Esophagus (tissue), 2 donors: ENCODE data around the gene DENND1B. TPM values are rescaled to one million over a fixed set of nuclear protein-coding genes. Genes with fewer than 3 reads are reported as not detected.

Experiments used
- H3K27ac ChIP-seq, 2 donors: one replicate each; pipeline ENCODE4 v1.5.1; 2013; ENCODE audit warnings: low read depth in 2 of 2, mild to moderate bottlenecking in 2 of 2, inconsistent platforms in 1 of 2, low read length in 1 of 2, moderate library complexity in 1 of 2
- H3K27me3 ChIP-seq, 2 donors: one replicate each; pipeline ENCODE4 v1.6.1; 2013; ENCODE audit warnings: low read length in 2 of 2, control low read depth in 1 of 2, mild to moderate bottlenecking in 1 of 2; ENCODE audit not compliant: insufficient read depth in 2 of 2, control insufficient read depth in 1 of 2
- H3K36me3 ChIP-seq, 2 donors: one replicate each; pipeline ENCODE4 v1.6.1; 2013; ENCODE audit warnings: low read length in 1 of 2; ENCODE audit not compliant: control insufficient read depth in 2 of 2, insufficient read depth in 2 of 2
- H3K4me1 ChIP-seq, 2 donors: one replicate each; pipeline ENCODE4 v1.6.1; 2013; ENCODE audit warnings: low read length in 1 of 2; ENCODE audit not compliant: control insufficient read depth in 2 of 2, insufficient read depth in 2 of 2
- H3K4me3 ChIP-seq, 2 donors: one replicate each; pipeline ENCODE4 v1.5.1; 2013; ENCODE audit warnings: low read length in 2 of 2, mild to moderate bottlenecking in 2 of 2, low read depth in 1 of 2, moderate library complexity in 1 of 2
- H3K9me3 ChIP-seq, 2 donors: one replicate each; pipeline ENCODE4 v1.6.1; 2013; ENCODE audit warnings: mild to moderate bottlenecking in 2 of 2, low read depth in 1 of 2, low read length in 1 of 2, moderate library complexity in 1 of 2; ENCODE audit not compliant: control insufficient read depth in 2 of 2, insufficient read depth in 1 of 2
- WGBS, 2 donors: extraction: QIAGEN DNeasy Blood & Tissue Kit; methylation state at CpG; one replicate each; pipeline ENCODE4 v1.1.7; 2013; 5-methylcytosine and 5-hydroxymethylcytosine counted together
- polyA plus RNA-seq, 2 donors: library from polyadenylated mRNA; stranded (reverse); fragments of 200-250 nt; gene quantifications; one replicate each; pipeline ENCODE4 v1.2.3, GENCODE V29; 2013
- donor health status: healthy with polysubstance abuse.
- donor health status: Bipolar disorder and iron deficiency.

Gene DENND1B
- polyA plus RNA-seq, 2 donors, result 3.4 to 4.8 TPM

GRCh38 chr1:197471248-197471985 lies 303.9 kb downstream of the DENND1B start:
- no peaks in the 10 kb centered on the region for H3K36me3 ChIP-seq
- H3K9me3 ChIP-seq, result no peaks in the 10 kb centered on the region
- WGBS, 2 donors, result 58% methylated on average over 9 of the region's 9 CpGs
- no peak overlapping the region for H3K27ac ChIP-seq
- H3K27me3 ChIP-seq, result no peaks in the 10 kb centered on the region
- H3K4me1 ChIP-seq, result no peaks in the 10 kb centered on the region
- H3K4me3 ChIP-seq, result no peak overlapping the region

GRCh38 chr1:197470330-197470729 lies 304.9 kb downstream of the DENND1B start:
- no peak overlapping the region for H3K4me3 ChIP-seq
- 87 to 88% methylated on average over 1 of the region's 1 CpG for WGBS, 2 donors
- no peaks in the 10 kb centered on the region for H3K9me3 ChIP-seq
- H3K27me3 ChIP-seq, result no peaks in the 10 kb centered on the region
- H3K36me3 ChIP-seq, result no peaks in the 10 kb centered on the region
- H3K4me1 ChIP-seq, result no peaks in the 10 kb centered on the region
- H3K27ac ChIP-seq, result no peak overlapping the region

- no peaks in the 10 kb centered on the region for H3K4me1 ChIP-seq
- no peaks in the 10 kb centered on the region for H3K9me3 ChIP-seq
- no peaks in the 10 kb centered on the region for H3K27me3 ChIP-seq
- H3K4me3 ChIP-seq, result no peak overlapping the region
- no peak overlapping the region for H3K27ac ChIP-seq
- WGBS, 2 donors, result 52 to 56% methylated on average over 7 of the region's 7 CpGs
- H3K36me3 ChIP-seq, result no peaks in the 10 kb centered on the region
These were observed 305.6 kb downstream of the DENND1B start for GRCh38 chr1:197469620-197470210.

GRCh38 chr1:197468543-197469175 lies 306.6 kb downstream of the DENND1B start:
- H3K4me1 ChIP-seq, result no peaks in the 10 kb centered on the region
- H3K27me3 ChIP-seq, result no peaks in the 10 kb centered on the region
- no peak overlapping the region for H3K4me3 ChIP-seq
- no peak overlapping the region for H3K27ac ChIP-seq
- H3K36me3 ChIP-seq, result no peaks in the 10 kb centered on the region
- WGBS, 2 donors, result 87 to 89% methylated on average over 9 of the region's 9 CpGs
- H3K9me3 ChIP-seq, result no peaks in the 10 kb centered on the region

GRCh38 chr1:197467881-197468280 lies 307.4 kb downstream of the DENND1B start:
- no peak overlapping the region for H3K4me3 ChIP-seq
- H3K27ac ChIP-seq, result no peak overlapping the region
- 90 to 93% methylated on average over 1 of the region's 1 CpG for WGBS, 2 donors
- no peaks in the 10 kb centered on the region for H3K27me3 ChIP-seq
- H3K9me3 ChIP-seq, result no peaks in the 10 kb centered on the region
- H3K4me1 ChIP-seq, result no peaks in the 10 kb centered on the region
- H3K36me3 ChIP-seq, result no peaks in the 10 kb centered on the region

- 75 to 81% methylated on average over 3 of the region's 3 CpGs for WGBS, 2 donors
- no peak overlapping the region for H3K27ac ChIP-seq
- no peaks in the 10 kb centered on the region for H3K9me3 ChIP-seq
- H3K4me3 ChIP-seq, result no peak overlapping the region
- H3K27me3 ChIP-seq, result no peaks in the 10 kb centered on the region
- no peaks in the 10 kb centered on the region for H3K36me3 ChIP-seq
- no peaks in the 10 kb centered on the region for H3K4me1 ChIP-seq
These were observed 308.5 kb downstream of the DENND1B start for GRCh38 chr1:197466813-197467212.

- H3K27ac ChIP-seq, result no peak overlapping the region
- no peaks in the 10 kb centered on the region for H3K9me3 ChIP-seq
- 77 to 84% methylated on average over 3 of the region's 3 CpGs for WGBS, 2 donors
- H3K27me3 ChIP-seq, result no peaks in the 10 kb centered on the region
- no peaks in the 10 kb centered on the region for H3K4me1 ChIP-seq
- H3K4me3 ChIP-seq, result no peak overlapping the region
- no peaks in the 10 kb centered on the region for H3K36me3 ChIP-seq
These were observed 309.6 kb downstream of the DENND1B start for GRCh38 chr1:197465528-197466327.

GRCh38 chr1:197464044-197464443 lies 311.2 kb downstream of the DENND1B start:
- no peaks in the 10 kb centered on the region for H3K27me3 ChIP-seq
- H3K4me3 ChIP-seq, result no peak overlapping the region
- no peaks in the 10 kb centered on the region for H3K4me1 ChIP-seq
- no peaks in the 10 kb centered on the region for H3K9me3 ChIP-seq
- WGBS, 2 donors, result 25 to 32% methylated on average over 7 of the region's 7 CpGs
- H3K27ac ChIP-seq, result no peak overlapping the region
- H3K36me3 ChIP-seq, result no peaks in the 10 kb centered on the region

GRCh38 chr1:197463142-197463541 lies 312.1 kb downstream of the DENND1B start:
- H3K27ac ChIP-seq, result no peak overlapping the region
- no peak overlapping the region for H3K4me3 ChIP-seq
- no peaks in the 10 kb centered on the region for H3K36me3 ChIP-seq
- no peaks in the 10 kb centered on the region for H3K4me1 ChIP-seq
- no peaks in the 10 kb centered on the region for H3K9me3 ChIP-seq
- H3K27me3 ChIP-seq, result no peaks in the 10 kb centered on the region
